Endothelial cell of umbilical vein (primary cell): ENCODE data around the gene UBE2U. TPM values are rescaled to one million over a fixed set of nuclear protein-coding genes. Genes with fewer than 3 reads are reported as not detected.

Experiments
- BruUV-seq: library from RNA; stranded (reverse); fragments of 400-500 nt; replicated peaks from 2 replicates; lab custom pipeline; 2021; lab: Mats Ljungman, UMichigan
- CTCF ChIA-PET: fragments of 300-600, 350-600 bp; sonication (Branson Sonifier 250); formaldehyde crosslinking; loops from one replicate; lab custom pipeline; 2021; ENCODE audit warnings: antibody characterized with exemption, inconsistent platforms; lab: Charles Lee
- POLR2A ChIA-PET: fragments of 300-600, 350-600 bp; sonication (Branson Sonifier 250); formaldehyde crosslinking; loops from one replicate; lab custom pipeline; 2021; ENCODE audit warnings: antibody characterized with exemption, inconsistent platforms; lab: Charles Lee
- DNase-seq: peaks from one replicate; pipeline ENCODE4 v3.0.0-alpha.2; 2011; ENCODE audit warnings: low read depth, low spot score
- FAIRE-seq: peaks from 2 replicates; lab custom pipeline; 2011; peaks lifted over from hg19 to GRCh38; lab: Jason Lieb, UNC
- H2AFZ ChIP-seq: 2 replicates; pipeline ENCODE4 v1.6.0; 2012; ENCODE audit warnings: low read depth, low read length, control low read depth, inconsistent platforms
- H3K27ac ChIP-seq: 2 replicates; pipeline ENCODE4 v1.5.1; 2011; ENCODE audit warnings: low read depth, mild to moderate bottlenecking, control low read depth, low read length, moderate library complexity; ENCODE audit not compliant: insufficient read depth
- H3K27me3 ChIP-seq, 2 experiments: 2 replicates each; pipeline versions ENCODE4 v1.6.0 to v1.6.1; 2011; ENCODE audit warnings: low read length in 2 of 2, mixed read lengths in 1 of 2; ENCODE audit not compliant: control insufficient read depth in 2 of 2, insufficient read depth in 2 of 2
- H3K36me3 ChIP-seq, 2 experiments: 2 replicates in 1 of 2; 3 replicates in 1 of 2; pipeline ENCODE4 v1.5.1; 2011; ENCODE audit warnings: low read length in 2 of 2, mild to moderate bottlenecking in 1 of 2, moderate library complexity in 1 of 2; ENCODE audit not compliant: control insufficient read depth in 2 of 2, insufficient read depth in 2 of 2; ENCODE audit errors: extremely low read depth in 1 of 2
- H3K4me1 ChIP-seq: 3 replicates; pipeline ENCODE4 v1.5.1; 2011; ENCODE audit warnings: mild to moderate bottlenecking, low read length; ENCODE audit not compliant: control insufficient read depth, insufficient read depth; ENCODE audit errors: extremely low read depth
- H3K4me2 ChIP-seq: 2 replicates; pipeline ENCODE4 v1.6.1; 2011; ENCODE audit warnings: low read length, control low read depth, mixed read lengths; ENCODE audit not compliant: insufficient read depth
- H3K4me3 ChIP-seq, 3 experiments: fragments of 200-600 bp in 1 of 3; sonication (generic), shearing (Covaris generic) in 1 of 3; replicated peaks in 1 of 3; 2 replicates each; pipeline ENCODE4 v1.5.1; 2011 to 2016; ENCODE audit warnings: control low read depth in 3 of 3, low read length in 3 of 3, mild to moderate bottlenecking in 2 of 3, inconsistent platforms in 1 of 3, low read depth in 1 of 3, moderate library complexity in 1 of 3; ENCODE audit not compliant: insufficient read depth in 1 of 3
- H3K79me2 ChIP-seq: 2 replicates; pipeline ENCODE4 v1.6.0; 2012; ENCODE audit warnings: low read length, inconsistent platforms; ENCODE audit not compliant: control insufficient read depth, insufficient read depth
- H3K9ac ChIP-seq: replicated peaks from 2 replicates; pipeline ENCODE3; 2011; ENCODE audit warnings: low read length, control low read depth; ENCODE audit not compliant: insufficient read depth; ENCODE audit errors: extremely low read depth
- H3K9me1 ChIP-seq: replicated peaks from 3 replicates; pipeline ENCODE4 v1.6.0; 2011; ENCODE audit warnings: mild to moderate bottlenecking, low read length; ENCODE audit not compliant: control insufficient read depth, insufficient read depth; ENCODE audit errors: extremely low read depth
- H3K9me3 ChIP-seq: replicated peaks from 2 replicates; pipeline ENCODE4 v1.5.1; 2012; ENCODE audit warnings: low read length, inconsistent platforms; ENCODE audit not compliant: control insufficient read depth, insufficient read depth
- H4K20me1 ChIP-seq: replicated peaks from 2 replicates; pipeline ENCODE3; 2011; ENCODE audit warnings: mild to moderate bottlenecking, low read length; ENCODE audit not compliant: control insufficient read depth, insufficient read depth; ENCODE audit errors: extremely low read depth
- EZH2 ChIP-seq: IDR thresholded peaks from 2 replicates; pipeline ENCODE4 v1.6.1; 2012; ENCODE audit warnings: borderline replicate concordance, low read depth, mild to moderate bottlenecking, moderate library complexity, low read length, inconsistent platforms; ENCODE audit not compliant: severe bottlenecking
- FOS ChIP-seq: IDR thresholded peaks from 2 replicates; pipeline ENCODE4 v1.6.1; 2011; ENCODE audit warnings: mild to moderate bottlenecking, low read length, moderate library complexity, borderline replicate concordance; ENCODE audit not compliant: insufficient read depth
- GATA2 ChIP-seq: IDR thresholded peaks from 2 replicates; pipeline ENCODE4 v1.7.0; 2011; ENCODE audit warnings: low read depth, mild to moderate bottlenecking, moderate library complexity, mixed read lengths, low read length; ENCODE audit not compliant: insufficient read length, insufficient read depth
- JUN ChIP-seq: IDR thresholded peaks from 2 replicates; pipeline ENCODE4 v1.6.1; 2011; ENCODE audit warnings: borderline replicate concordance, low read depth; ENCODE audit not compliant: insufficient read length, insufficient read depth
- MYC ChIP-seq: IDR thresholded peaks from one replicate; pipeline ENCODE4 v1.6.1; 2011; ENCODE audit warnings: mild to moderate bottlenecking, low read depth, low read length
- POLR2A ChIP-seq: IDR thresholded peaks from 2 replicates; pipeline ENCODE4 v1.6.1; 2012; ENCODE audit warnings: low read depth, mild to moderate bottlenecking, control low read depth, low read length
- POLR2AphosphoS5 ChIP-seq: IDR thresholded peaks from 2 replicates; pipeline ENCODE4 v1.6.1; 2012; ENCODE audit warnings: low read depth, mild to moderate bottlenecking, control low read depth, low read length, moderate library complexity; ENCODE audit not compliant: insufficient read depth
- dilution Hi-C: fragments of 300-500 bp; cut with MboI; formaldehyde crosslinking; loops from one replicate; pipeline ENCODE4 v1.15.0; 2019; ENCODE audit warnings: low sequenced_read_pairs; ENCODE audit not compliant: extremely low pct_ligation_motif_present
- intact Hi-C: fragments of 100-400 bp; cut with micrococcal nuclease; formaldehyde crosslinking; loops from one replicate; pipeline ENCODE4 v1.10.0; 2022
- polyA plus RNA-seq, 4 experiments: library from polyadenylated mRNA; depleted of rRNA in 3 of 4; stranded (reverse) in 3 of 4; unstranded in 1 of 4; fragments of >200 nt; gene quantifications; 2 replicates each; pipeline versions ENCODE4 v1.2.1 to v1.2.3, GENCODE V29; 2011 to 2012; ENCODE audit warnings: missing spikeins in 1 of 4
- total RNA-seq: library from RNA; stranded (reverse); gene quantifications from 2 replicates; pipeline ENCODE4 v1.2.3, GENCODE V29; 2021
- TF ChIP-seq, protein P1 (sequence below): IDR thresholded peaks from 2 replicates; pipeline ENCODE4 v1.6.1; 2011; ENCODE audit not compliant: insufficient read depth, insufficient read length
- TF ChIP-seq, protein P2 (sequence below), 2 donors: IDR thresholded peaks; 1 replicate in 1 of 2; 2 replicates in 1 of 2; pipeline ENCODE4 v1.5.1; 2011; ENCODE audit warnings: low read length in 2 of 2, mild to moderate bottlenecking in 2 of 2, moderate library complexity in 2 of 2, control low read depth in 1 of 2, inconsistent platforms in 1 of 2, low read depth in 1 of 2; ENCODE audit not compliant: insufficient read depth in 1 of 2; ENCODE audit errors: extremely low read depth in 1 of 2

UBE2U gene
- total and polyA plus RNA-seq, 2 donors (not counting 3 experiments of a cell fraction or from before 2014, with no cell fraction given), result not detected

DNA sequence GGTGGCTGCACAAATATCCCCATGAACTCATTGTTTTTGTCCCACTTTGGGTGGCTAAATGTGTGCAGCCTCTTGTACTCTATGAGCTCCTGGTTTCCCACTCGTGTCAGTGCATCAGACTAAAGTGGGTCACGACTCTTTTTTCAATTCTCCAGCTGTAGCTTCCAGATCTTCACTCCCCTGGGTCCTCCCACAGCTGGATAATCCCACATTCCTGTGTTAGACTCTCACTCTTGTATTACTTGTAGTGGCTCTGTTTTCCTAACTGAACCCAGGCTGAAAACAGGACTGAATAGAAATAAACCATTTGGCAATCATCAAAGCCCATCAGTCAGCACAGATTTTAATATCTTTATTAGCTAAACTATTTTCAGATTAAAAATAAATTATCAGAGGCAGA lies 60.4 kb downstream of the UBE2U start:
- CTCF ChIA-PET, result interaction anchor here (0.9 to 1.3 kb wide), 3 partner anchors 12 to 561 kb away, joined by 3 read pairs; no protein-coding TSS in a partner anchor

More for the DNA sequence above, 60.4 kb downstream of the UBE2U start:
- POLR2A ChIA-PET, result no interaction called here
- no TSS peak for BruUV-seq
- Histone ChIP-seq H3K4me2 (no peak overlapping the region), H3K9ac (no peak overlapping the region), H3K9me1 (no peaks in the 10 kb centered on the region), H3K9me3 (no peaks in the 10 kb centered on the region), H3K79me2 (no peaks in the 10 kb centered on the region), H3K36me3 (no peaks in the 10 kb centered on the region), H2AFZ (no peak overlapping the region), H4K20me1 (no peaks in the 10 kb centered on the region), H3K27me3 (peaks cover 2 to 5% of the 10 kb centered on the region in 2 experiments), H3K4me3 (no peak overlapping the region), H3K27ac (no peak overlapping the region), H3K4me1 (peaks cover 9% of the 10 kb centered on the region)
- no peak for DNase-seq
- dilution Hi-C loops (no loop called here), intact Hi-C loops (loop anchor here (10.0 kb wide), 1 partner anchor 701 kb away; the partner anchor contains the start of gene JAK1)
- no peak for FAIRE-seq
- TF ChIP-seq, protein P1, sequence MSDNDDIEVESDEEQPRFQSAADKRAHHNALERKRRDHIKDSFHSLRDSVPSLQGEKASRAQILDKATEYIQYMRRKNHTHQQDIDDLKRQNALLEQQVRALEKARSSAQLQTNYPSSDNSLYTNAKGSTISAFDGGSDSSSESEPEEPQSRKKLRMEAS, result no peak
- TF ChIP-seq POLR2A, result no peak
- no peak for TF ChIP-seq EZH2
- no peak for TF ChIP-seq GATA2
- no peak for TF ChIP-seq MYC
- no peak for TF ChIP-seq JUN
- TF ChIP-seq FOS, result no peak
- TF ChIP-seq, protein P2, sequence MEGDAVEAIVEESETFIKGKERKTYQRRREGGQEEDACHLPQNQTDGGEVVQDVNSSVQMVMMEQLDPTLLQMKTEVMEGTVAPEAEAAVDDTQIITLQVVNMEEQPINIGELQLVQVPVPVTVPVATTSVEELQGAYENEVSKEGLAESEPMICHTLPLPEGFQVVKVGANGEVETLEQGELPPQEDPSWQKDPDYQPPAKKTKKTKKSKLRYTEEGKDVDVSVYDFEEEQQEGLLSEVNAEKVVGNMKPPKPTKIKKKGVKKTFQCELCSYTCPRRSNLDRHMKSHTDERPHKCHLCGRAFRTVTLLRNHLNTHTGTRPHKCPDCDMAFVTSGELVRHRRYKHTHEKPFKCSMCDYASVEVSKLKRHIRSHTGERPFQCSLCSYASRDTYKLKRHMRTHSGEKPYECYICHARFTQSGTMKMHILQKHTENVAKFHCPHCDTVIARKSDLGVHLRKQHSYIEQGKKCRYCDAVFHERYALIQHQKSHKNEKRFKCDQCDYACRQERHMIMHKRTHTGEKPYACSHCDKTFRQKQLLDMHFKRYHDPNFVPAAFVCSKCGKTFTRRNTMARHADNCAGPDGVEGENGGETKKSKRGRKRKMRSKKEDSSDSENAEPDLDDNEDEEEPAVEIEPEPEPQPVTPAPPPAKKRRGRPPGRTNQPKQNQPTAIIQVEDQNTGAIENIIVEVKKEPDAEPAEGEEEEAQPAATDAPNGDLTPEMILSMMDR (IDR thresholded peaks at IDR 0.05; ENCODE audit: extremely low read depth in 1 of 2, insufficient read depth in 1 of 2, low read depth in 1 of 2, low read length in 2 of 2), result no peak
- TF ChIP-seq POLR2AphosphoS5, result no peak
